OCI-LY7 (cell line): ENCODE results near the gene CUL2. TPM values are rescaled to one million over a fixed set of nuclear protein-coding genes. Genes with fewer than 3 reads are reported as not detected.

Experiments used
- Bru-seq: library from RNA; stranded (reverse); fragments of 400-500 nt; gene quantifications from one replicate; lab custom pipeline; 2021; lab: Mats Ljungman, UMichigan
- BruChase-seq, 2 experiments: library from RNA; stranded (reverse); fragments of 400-500 nt; gene quantifications; one replicate each; lab custom pipeline; 2021; lab: Mats Ljungman, UMichigan
- BruUV-seq: library from RNA; stranded (reverse); fragments of 400-500 nt; replicated peaks from 2 replicates; lab custom pipeline; 2021; lab: Mats Ljungman, UMichigan
- CTCF ChIA-PET: fragments of 300-600 bp; sonication (Branson Sonifier 250); formaldehyde crosslinking; loops from one replicate; lab custom pipeline; 2022; ENCODE audit warnings: antibody characterized with exemption; ENCODE audit not compliant: unreplicated experiment; lab: Charles Lee
- POLR2A ChIA-PET: fragments of 300-600 bp; sonication (Branson Sonifier 250); formaldehyde crosslinking; loops from one replicate; lab custom pipeline; 2022; ENCODE audit warnings: antibody characterized with exemption; lab: Charles Lee
- DNase-seq: peaks from one replicate; pipeline ENCODE4 v3.0.0-alpha.2; 2015; ENCODE audit warnings: low spot score
- H2AFZ ChIP-seq: fragments of 200-600 bp; sonication (generic), shearing (Covaris generic); 2 replicates; pipeline ENCODE4 v1.6.1; 2014; ENCODE audit warnings: mild to moderate bottlenecking, antibody characterized with exemption, low read length, moderate library complexity
- H3K27ac ChIP-seq: fragments of 200-600 bp; sonication (generic); 2 replicates; pipeline ENCODE4 v1.5.1; 2014; ENCODE audit warnings: mixed run types, low read depth, mild to moderate bottlenecking, moderate library complexity, low read length, inconsistent platforms; ENCODE audit not compliant: poor library complexity, severe bottlenecking
- H3K36me3 ChIP-seq: fragments of 200-600 bp; sonication (generic); 2 replicates; pipeline ENCODE4 v1.6.1; 2014; ENCODE audit warnings: mild to moderate bottlenecking, antibody characterized with exemption, low read length, moderate library complexity, mixed read lengths; ENCODE audit not compliant: insufficient read depth
- H3K4me1 ChIP-seq: fragments of 200-600 bp; sonication (generic); 2 replicates; pipeline ENCODE4 v1.5.1; 2014; ENCODE audit warnings: mild to moderate bottlenecking, low read length; ENCODE audit not compliant: insufficient read depth, poor library complexity, severe bottlenecking
- H3K4me2 ChIP-seq: fragments of 200-600 bp; sonication (generic); 2 replicates; pipeline ENCODE4 v1.6.1; 2014; ENCODE audit warnings: mild to moderate bottlenecking, low read length
- H3K4me3 ChIP-seq: fragments of 200-600 bp; sonication (generic); 2 replicates; pipeline ENCODE4 v1.5.1; 2014; ENCODE audit warnings: mild to moderate bottlenecking, low read depth, low read length; ENCODE audit not compliant: poor library complexity, severe bottlenecking
- H3K79me2 ChIP-seq: fragments of 200-600 bp; sonication (generic); 2 replicates; pipeline ENCODE4 v1.6.1; 2016; ENCODE audit warnings: low read depth, mild to moderate bottlenecking, low read length, moderate library complexity, mixed read lengths; ENCODE audit not compliant: insufficient read depth
- H3K9me2 ChIP-seq: fragments of 200-600 bp; sonication (generic); 2 replicates; pipeline ENCODE4 v1.6.1; 2016; ENCODE audit warnings: mild to moderate bottlenecking, low read length, mixed read lengths; ENCODE audit not compliant: insufficient read depth
- H3K9me3 ChIP-seq: fragments of 200-600 bp; sonication (generic); 2 replicates; pipeline ENCODE4 v1.6.1; 2014; ENCODE audit warnings: mild to moderate bottlenecking, mixed run types, low read length, mixed read lengths
- H4K20me1 ChIP-seq: fragments of 200-600 bp; sonication (generic); 2 replicates; pipeline ENCODE4 v1.6.1; 2014; ENCODE audit warnings: mild to moderate bottlenecking, antibody characterized with exemption, low read length, moderate library complexity, mixed read lengths; ENCODE audit not compliant: insufficient read depth
- CTCF ChIP-seq: fragments of 200-600 bp; sonication (generic); conservative IDR thresholded peaks from 2 replicates; pipeline ENCODE4 v1.5.1; 2014; ENCODE audit warnings: mild to moderate bottlenecking, antibody characterized with exemption, low read length, moderate library complexity, mixed read lengths
- EZH2phosphoT487 ChIP-seq: fragments of 200-600 bp; sonication (generic); IDR thresholded peaks from 2 replicates; pipeline ENCODE4 v1.6.1; 2018; ENCODE audit warnings: low read depth, borderline replicate concordance, mild to moderate bottlenecking, mixed run types, antibody characterized with exemption, low read length, moderate library complexity, mixed read lengths
- intact Hi-C: fragments of 100-400 bp; cut with micrococcal nuclease; formaldehyde crosslinking; loops from one replicate; pipeline ENCODE4 v1.10.0; 2022; ENCODE audit not compliant: unreplicated experiment
- long read RNA-seq: library from polyadenylated mRNA; stranded (forward); transcript quantifications from one replicate; pipeline ENCODE4 v2.0.0, GENCODE V29; 2022
- total RNA-seq, 2 experiments: library from RNA; depleted of rRNA in 1 of 2; stranded (reverse); fragments of >200 nt in 1 of 2; shearing (Covaris generic) in 1 of 2; gene quantifications; 2 replicates each; pipeline ENCODE4 v1.2.3, GENCODE V29; 2014 to 2022

CUL2 gene
- total RNA-seq (2014; rRNA removed; shearing (Covaris generic)) (20.7 and 25.5 TPM in 2 replicates), total RNA-seq (2022) (38.5 and 40.4 TPM in 2 replicates), Bru-seq, nascent RNA (percentile 77 among the genes with signal in this experiment), BruChase-seq, experiment 1, labeled RNA remaining after a 6-hour chase (percentile 75 among the genes with signal in this experiment), BruChase-seq, experiment 2, labeled RNA remaining after a 2-hour chase (percentile 75 among the genes with signal in this experiment)
- long read RNA-seq, full-length matches to known transcripts = 118 of 154 reads
- long read RNA-seq, partial matches to known transcripts = 20 of 154 reads
- long read RNA-seq, other reads (novel, unspliced or antisense) = 16 of 154 reads

GRCh38 chr10:35090162-35090954 is at the start of gene CUL2:
Gene CUL2 (minus strand): TSS chr10:35090341. CDS start chr10:35071317, 19,024 bp downstream.
- peak within 1 kb of the TSS; percentile 86 for H3K4me3 ChIP-seq
- no peaks in the 10 kb centered on the region for H4K20me1 ChIP-seq
- peak; percentile 94 for DNase-seq
- BruUV-seq = no TSS peak
- POLR2A ChIA-PET = interaction anchor here (0.7 to 1.9 kb wide), 5 partner anchors 10 to 412 kb away, joined by 3 to 5 read pairs (median 4); no protein-coding TSS in a partner anchor
- peaks cover 15% of the 10 kb centered on the region for H3K4me1 ChIP-seq
- peaks cover 37% of the 10 kb centered on the region; the same call in 1 of the 2 replicates for H3K79me2 ChIP-seq
- peak within 1 kb of the TSS; percentile 67 for H3K27ac ChIP-seq
- H3K4me2 ChIP-seq = peak within 1 kb of the TSS; percentile 75
- intact Hi-C loops = loop anchor here (10.0 kb wide), 1 partner anchor 244 kb away; the partner anchor contains the start of gene CCNY
- peaks cover 10% of the 10 kb centered on the region for H3K9me3 ChIP-seq
- H2AFZ ChIP-seq = peak within 1 kb of the TSS; percentile 92
- H3K36me3 ChIP-seq = peaks cover 8% of the 10 kb centered on the region; the same call in 1 of the 2 replicates
- TF ChIP-seq EZH2phosphoT487 (no peak), CTCF (no peak)
- CTCF ChIA-PET = interaction anchor here (1.4 kb wide), 1 partner anchor 36 kb away, joined by 4 read pairs; the partner anchor contains the start of gene CREM
- H3K9me2 ChIP-seq = no peaks in the 10 kb centered on the region

- Histone ChIP-seq H3K79me2 (peaks cover 41% of the 10 kb centered on the region; the same call in 1 of the 2 replicates), H3K4me1 (peaks cover 37% of the 10 kb centered on the region), H3K9me3 (no peaks in the 10 kb centered on the region), H3K9me2 (no peaks in the 10 kb centered on the region), H3K4me2 (peak overlapping the region; percentile 81), H4K20me1 (no peaks in the 10 kb centered on the region), H3K27ac (peak overlapping the region; percentile 7), H3K36me3 (no peaks in the 10 kb centered on the region), H2AFZ (peak overlapping the region; percentile 55; the same call in 1 of the 2 replicates), H3K4me3 (peak overlapping the region; percentile 51)
- BruUV-seq = no TSS peak
- ChIA-PET POLR2A (interaction anchor here (0.6 kb wide), 3 partner anchors 15 to 65 kb away, joined by 3 to 8 read pairs (median 4); no protein-coding TSS in a partner anchor), CTCF (no interaction called here)
- intact Hi-C loops = no loop called here
- TF ChIP-seq EZH2phosphoT487 = no peak
- no peak for TF ChIP-seq CTCF
- DNase-seq = peak; percentile 71
These were observed 46.2 kb upstream of the CUL2 start for GRCh38 chr10:35136263-35136815.
